ENCODE results near the gene ESRRG.

DNA sequence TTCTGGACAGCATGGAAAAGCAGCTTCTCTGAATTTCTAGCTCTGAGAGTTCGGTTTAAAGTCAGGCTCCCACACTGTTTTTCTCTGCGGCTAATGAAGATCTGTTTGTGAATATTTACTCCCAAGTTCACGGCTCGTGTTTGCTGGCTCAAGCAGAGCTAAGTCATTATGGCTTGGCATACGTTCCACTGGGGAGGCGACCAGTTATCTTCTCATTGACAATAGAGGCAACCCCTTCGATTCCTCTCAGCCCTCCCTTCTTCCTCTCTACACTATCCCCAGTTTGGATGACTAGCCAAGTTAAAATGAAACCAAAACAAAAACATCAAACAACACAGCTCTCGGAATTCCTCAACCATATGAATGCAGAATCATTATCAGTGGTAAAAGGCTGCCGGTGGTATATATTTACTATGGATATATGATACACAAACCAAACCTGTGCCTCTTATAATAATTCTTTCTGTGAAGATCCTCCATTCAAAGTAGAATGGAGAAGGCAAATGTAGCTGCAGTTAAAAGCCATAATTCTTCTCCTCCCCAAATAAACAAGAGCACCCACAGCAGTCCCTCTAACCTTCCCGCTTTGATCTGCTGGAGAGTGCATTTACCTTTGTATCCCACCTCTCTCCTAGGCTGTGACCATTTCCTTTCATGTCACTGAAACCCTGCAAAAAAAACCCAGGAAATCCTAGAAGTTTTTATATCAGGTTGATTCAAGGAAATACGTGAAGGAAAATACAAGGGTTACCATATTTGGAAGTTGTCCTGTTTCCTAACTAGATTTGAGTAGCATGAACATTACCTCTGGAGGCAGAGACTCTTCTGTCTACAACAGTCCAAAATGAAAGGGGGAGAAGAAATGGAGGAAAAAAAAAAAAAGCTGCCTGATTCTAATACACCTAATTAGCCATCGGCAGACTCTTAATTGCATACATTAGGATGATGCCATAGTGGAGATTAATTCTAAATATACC lies 191.7 kb downstream of the ESRRG start:
- TF ChIP-seq, protein P1, sequence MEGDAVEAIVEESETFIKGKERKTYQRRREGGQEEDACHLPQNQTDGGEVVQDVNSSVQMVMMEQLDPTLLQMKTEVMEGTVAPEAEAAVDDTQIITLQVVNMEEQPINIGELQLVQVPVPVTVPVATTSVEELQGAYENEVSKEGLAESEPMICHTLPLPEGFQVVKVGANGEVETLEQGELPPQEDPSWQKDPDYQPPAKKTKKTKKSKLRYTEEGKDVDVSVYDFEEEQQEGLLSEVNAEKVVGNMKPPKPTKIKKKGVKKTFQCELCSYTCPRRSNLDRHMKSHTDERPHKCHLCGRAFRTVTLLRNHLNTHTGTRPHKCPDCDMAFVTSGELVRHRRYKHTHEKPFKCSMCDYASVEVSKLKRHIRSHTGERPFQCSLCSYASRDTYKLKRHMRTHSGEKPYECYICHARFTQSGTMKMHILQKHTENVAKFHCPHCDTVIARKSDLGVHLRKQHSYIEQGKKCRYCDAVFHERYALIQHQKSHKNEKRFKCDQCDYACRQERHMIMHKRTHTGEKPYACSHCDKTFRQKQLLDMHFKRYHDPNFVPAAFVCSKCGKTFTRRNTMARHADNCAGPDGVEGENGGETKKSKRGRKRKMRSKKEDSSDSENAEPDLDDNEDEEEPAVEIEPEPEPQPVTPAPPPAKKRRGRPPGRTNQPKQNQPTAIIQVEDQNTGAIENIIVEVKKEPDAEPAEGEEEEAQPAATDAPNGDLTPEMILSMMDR (IDR thresholded peaks at IDR 0.05), result no peak
- TF ChIP-seq POLR2AphosphoS5 (IDR thresholded peaks at IDR 0.05) (no peak), POLR2A (IDR thresholded peaks at IDR 0.05) (no peak)
